GM12878 (cell line): ENCODE measurements around the gene SCAI.

ENCODE experiments used
- CHD2 ChIP-seq: IDR thresholded peaks from 2 replicates; pipeline ENCODE4 v1.6.1; 2011; ENCODE audit warnings: low read depth, low read length, improper control_type of control experiment, borderline replicate concordance
- HDGF ChIP-seq: fragments of 450-650 bp; IDR thresholded peaks from 2 replicates; pipeline ENCODE4 v1.6.1; 2016; ENCODE audit warnings: antibody characterized with exemption
- PML ChIP-seq: IDR thresholded peaks from 2 replicates; pipeline ENCODE4 v1.6.1; 2012; ENCODE audit warnings: low read length, inconsistent platforms
- RFX5 ChIP-seq: IDR thresholded peaks from 2 replicates; pipeline ENCODE4 v1.6.1; 2011; ENCODE audit warnings: low read depth, low read length, improper control_type of control experiment
- SP1 ChIP-seq: IDR thresholded peaks from one replicate; pipeline ENCODE4 v1.6.1; 2011; ENCODE audit warnings: low read depth, low read length
- TF ChIP-seq, protein P1 (sequence below), 3 experiments: IDR thresholded peaks in 2 of 3; conservative IDR thresholded peaks in 1 of 3; 2 replicates each; pipeline ENCODE4 v1.5.1; 2011; ENCODE audit warnings: low read depth in 3 of 3, low read length in 3 of 3, mild to moderate bottlenecking in 3 of 3, control low read depth in 2 of 3, moderate library complexity in 2 of 3, inconsistent platforms in 1 of 3, mixed read lengths in 1 of 3; ENCODE audit not compliant: control insufficient read depth in 2 of 3, insufficient read depth in 1 of 3; ENCODE audit errors: extremely low read depth in 1 of 3

DNA sequence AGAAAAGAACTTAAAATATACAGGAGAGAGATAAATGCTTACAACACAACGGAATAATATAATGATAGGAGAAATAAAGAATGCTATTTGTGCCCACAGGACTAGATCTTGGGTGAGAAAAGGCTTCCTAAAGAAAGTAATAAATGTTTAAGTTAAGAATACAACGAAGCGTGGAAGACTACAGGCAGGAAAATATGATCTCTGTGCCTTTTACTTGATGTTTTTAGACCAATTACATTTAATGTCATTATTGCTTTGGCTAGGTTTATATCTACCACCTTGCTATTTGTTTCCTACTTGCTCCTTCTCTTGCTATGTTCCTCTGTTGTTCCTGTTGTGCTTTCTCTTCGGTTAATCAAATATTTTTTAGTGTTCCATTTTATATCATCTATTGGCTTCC lies 122.3 kb downstream of the SCAI start:
- no peak for TF ChIP-seq PML
- no peak for TF ChIP-seq CHD2
- no peak for TF ChIP-seq SP1
- TF ChIP-seq HDGF, result no peak
- TF ChIP-seq, protein P1, sequence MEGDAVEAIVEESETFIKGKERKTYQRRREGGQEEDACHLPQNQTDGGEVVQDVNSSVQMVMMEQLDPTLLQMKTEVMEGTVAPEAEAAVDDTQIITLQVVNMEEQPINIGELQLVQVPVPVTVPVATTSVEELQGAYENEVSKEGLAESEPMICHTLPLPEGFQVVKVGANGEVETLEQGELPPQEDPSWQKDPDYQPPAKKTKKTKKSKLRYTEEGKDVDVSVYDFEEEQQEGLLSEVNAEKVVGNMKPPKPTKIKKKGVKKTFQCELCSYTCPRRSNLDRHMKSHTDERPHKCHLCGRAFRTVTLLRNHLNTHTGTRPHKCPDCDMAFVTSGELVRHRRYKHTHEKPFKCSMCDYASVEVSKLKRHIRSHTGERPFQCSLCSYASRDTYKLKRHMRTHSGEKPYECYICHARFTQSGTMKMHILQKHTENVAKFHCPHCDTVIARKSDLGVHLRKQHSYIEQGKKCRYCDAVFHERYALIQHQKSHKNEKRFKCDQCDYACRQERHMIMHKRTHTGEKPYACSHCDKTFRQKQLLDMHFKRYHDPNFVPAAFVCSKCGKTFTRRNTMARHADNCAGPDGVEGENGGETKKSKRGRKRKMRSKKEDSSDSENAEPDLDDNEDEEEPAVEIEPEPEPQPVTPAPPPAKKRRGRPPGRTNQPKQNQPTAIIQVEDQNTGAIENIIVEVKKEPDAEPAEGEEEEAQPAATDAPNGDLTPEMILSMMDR (IDR thresholded peaks at IDR 0.05 in 2 of 3, conservative IDR thresholded peaks at IDR 0.05 in 1 of 3; ENCODE audit: control insufficient read depth in 2 of 3, extremely low read depth in 1 of 3, insufficient read depth in 1 of 3, low read depth in 3 of 3, low read length in 3 of 3), result no peak
- no peak for TF ChIP-seq RFX5
